NCI-H446 (cell line): ENCODE data around the gene INSYN1.
"Not testable (repeated sequence)": the region's sequence is repeated elsewhere in the genome, so short reads cannot be mapped to it uniquely, and the experiment has no call there.

Experiments
- DNase-seq, 2 experiments: peaks; one replicate each; lab custom pipeline; 2025; lab: John Stamatoyannopoulos, UW

INSYN1 gene

GRCh38 chr15:73748730-73749129, 4.4 kb downstream of the INSYN1 start:
- DNase-seq: peak in 1 of 2 experiments; percentile 17

- no peak for DNase-seq
Measured at GRCh38 chr15:73747847-73748590, 5.1 kb downstream of the INSYN1 start.

DNA sequence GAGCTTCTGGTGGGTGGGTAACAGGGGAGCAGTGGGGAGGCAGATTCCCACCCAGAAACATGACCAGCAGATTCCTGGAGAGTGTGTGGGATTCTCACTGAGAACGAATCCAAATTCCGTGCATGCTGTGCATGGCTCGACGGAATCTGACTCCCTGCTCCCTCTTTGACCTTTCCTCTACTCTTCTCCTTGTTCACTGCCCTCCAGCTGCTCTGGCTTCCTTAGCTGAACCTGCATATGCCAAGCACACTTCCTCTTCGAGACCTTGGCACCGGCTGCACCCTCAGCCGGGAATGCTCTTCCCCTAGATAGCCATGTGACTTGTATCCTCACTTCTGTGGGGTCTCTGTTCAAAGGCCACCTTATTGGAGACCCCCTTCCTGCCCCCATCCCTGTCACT, 6.3 kb downstream of the INSYN1 start:
- DNase-seq: no peak

DNA sequence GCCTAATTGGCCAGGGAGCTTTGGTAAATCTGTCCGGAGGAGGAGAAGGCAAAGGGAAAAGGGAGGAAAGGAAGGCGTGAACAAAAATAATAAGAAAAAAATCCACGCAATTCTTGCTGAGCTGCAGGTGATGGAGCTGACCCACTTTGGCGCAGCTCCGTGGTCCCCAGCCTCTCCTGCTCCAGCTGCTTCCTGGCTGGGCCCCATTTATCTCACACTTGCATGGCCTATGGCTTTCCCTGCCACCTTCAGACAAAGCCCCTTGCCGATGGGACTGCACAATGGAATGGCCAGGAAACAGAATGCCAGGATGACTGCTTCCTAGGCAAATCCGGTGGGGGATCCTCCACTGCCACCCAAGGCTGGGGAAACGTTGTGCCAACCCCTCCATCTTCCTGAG, 6.9 kb downstream of the INSYN1 start:
- DNase-seq: no peak

DNA sequence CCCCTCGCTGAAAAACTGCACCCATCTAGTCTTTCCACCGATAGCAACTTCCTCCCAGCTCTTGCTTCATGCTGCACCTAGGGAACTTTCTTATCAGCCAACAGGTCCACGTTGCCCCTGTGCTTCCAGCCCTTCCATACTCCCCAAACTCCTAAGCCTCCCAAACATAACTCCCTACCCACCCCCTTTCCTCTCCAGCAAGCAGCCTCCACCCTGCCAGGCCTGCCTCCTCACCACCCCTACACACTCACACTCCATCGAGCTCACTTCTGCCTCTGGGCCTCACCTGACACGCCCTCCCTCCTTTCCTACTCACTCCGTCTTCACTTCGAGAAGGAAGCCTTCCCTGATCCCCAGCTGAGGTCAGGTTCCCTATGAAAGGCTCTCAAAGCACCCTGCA, 8.1 kb downstream of the INSYN1 start:
- DNase-seq: no peak

DNA sequence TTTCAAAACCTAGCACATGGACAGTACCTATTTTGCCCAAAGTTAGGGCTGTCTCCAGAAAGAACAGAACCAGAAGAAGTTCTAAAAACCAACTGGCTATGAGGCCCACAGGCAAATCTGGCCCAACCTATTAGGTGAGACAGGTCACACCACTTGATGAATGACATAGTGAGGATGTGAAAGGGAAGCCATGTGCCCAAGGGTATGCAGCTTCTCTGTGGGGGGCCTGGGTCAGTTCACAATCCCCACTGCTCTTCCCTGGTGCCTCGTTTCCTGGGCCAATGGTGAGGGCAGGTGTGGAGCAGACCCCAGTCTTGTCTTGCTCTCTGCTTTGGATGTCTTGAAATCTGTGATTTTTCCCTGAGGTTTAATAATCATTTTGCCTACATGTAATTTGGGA, 8.9 kb downstream of the INSYN1 start:
- DNase-seq: no peak

- DNase-seq: no peak
Measured at GRCh38 chr15:73741321-73741836, 11.8 kb downstream of the INSYN1 start.

DNA sequence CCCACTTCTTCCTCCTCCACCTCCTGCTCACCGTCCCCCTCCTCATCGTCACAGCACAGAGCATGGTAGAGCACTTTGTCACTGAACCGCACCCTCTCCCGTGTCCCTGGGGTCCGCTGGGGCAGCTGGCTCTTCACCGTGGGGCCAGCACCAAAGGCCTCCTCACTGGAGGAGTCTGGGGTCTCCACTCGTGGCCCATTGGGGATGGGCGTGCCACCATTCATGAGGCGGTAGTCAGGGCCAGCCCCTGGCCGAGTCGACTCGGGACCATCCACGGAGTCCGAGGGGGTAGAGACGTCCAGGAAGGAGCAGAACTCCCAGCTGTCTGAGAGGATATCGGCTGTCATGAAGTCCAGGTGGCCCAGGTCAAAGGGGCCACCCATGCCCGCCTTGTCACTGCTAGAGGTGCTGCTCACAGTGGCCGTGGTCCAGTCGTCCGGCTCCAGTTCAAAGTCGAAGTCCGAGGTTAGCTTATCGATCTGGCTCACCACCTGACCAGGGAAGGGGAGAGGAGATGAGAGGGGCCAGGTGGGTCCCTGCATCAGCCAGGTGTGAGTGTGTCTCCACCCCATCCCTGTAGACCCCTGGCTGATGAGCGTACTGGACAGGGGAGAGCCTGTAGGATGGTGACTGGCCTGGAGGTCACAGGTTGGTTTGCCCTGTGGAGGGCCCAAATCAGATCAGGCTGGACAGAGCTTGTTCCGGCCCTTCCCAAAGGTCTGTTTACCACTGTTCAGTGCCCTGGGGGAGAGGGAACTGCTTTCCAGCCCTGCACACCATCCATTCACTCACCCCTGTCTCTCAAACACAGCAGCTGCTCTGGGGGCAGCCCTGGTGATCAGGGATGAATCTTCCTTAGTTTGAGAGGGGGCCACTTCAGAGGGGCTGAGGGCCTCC, 12.8 kb downstream of the INSYN1 start:
- no peak for DNase-seq

GRCh38 chr15:73737535-73737934, 15.6 kb downstream of the INSYN1 start:
- DNase-seq: no peak

GRCh38 chr15:73732930-73733329, 20.2 kb downstream of the INSYN1 start:
- no peak for DNase-seq

GRCh38 chr15:73732051-73732450, 21.1 kb downstream of the INSYN1 start:
- DNase-seq: not testable (repeated sequence)

DNA sequence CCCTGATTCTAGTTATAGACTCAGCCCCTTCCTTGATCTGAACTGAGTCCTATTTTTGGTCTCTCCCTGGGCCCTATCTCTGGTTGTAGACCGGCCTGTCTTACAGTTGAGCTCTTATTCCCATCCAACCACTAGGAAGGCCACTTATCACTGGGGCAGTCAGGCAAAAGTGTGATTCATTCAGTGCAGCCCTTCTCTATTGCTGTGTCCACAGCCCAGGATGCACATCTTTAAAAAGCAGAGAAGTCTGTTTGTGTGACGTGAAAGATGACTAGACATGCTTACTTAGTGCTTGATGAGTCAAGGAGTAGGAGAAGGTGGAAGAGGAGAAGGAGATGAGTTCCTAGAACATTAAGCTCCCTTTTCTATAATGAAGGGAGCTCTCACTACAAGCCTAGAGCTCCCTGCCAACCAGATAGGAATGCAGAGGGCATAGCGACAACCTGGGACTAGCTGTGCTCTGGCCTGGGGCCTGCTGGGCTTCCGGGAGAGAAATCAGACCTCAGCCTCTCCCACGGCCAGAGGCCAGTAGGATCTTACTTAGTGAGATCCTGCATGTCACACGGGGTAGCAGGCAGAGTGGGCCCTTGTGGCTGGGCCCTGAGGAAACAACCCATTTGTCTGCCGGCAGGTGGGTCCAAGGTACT, 25.7 kb downstream of the INSYN1 start:
- no peak for DNase-seq

DNA sequence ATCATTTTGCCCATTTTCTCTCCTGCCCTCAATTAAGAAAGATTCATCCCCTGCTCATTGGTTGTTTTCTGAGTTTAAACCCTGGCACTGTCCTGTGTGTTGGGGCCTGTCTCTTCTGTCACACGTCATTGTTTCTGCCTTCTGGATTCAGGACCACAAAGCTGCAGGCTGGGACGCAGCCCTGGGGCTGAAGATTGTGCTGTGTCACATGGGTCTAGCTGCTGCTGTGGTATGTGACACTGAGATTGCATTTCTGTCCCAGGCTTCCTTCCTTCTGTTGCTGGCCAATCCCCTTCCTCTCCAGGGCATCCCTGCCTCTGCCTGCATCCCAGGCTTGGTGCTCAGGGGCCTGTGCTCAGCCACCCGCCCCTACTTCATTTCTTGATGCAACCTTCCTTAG, 28.9 kb downstream of the INSYN1 start:
- no peak for DNase-seq

DNA sequence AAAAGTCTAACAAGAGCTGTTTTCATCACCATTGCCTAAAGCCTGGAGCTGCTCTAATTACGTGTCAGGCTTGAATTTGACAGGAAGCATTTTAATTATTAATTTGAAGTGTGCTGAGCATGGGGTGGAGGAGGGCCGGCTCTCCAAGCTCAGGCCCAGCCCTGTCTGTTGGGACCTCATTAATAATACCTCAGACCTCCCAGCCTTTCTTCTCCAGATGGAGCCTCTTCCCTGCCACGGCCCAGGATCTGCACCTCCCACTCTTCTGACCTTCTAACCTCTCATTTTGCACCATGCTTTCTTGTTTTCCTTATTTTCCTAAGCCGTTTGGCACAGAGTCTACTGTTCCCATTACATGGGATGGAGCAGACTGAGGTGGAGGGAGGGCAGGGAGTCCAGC, 30.0 kb downstream of the INSYN1 start:
- no peak for DNase-seq

GRCh38 chr15:73722425-73722824, 30.7 kb downstream of the INSYN1 start:
- DNase-seq: no peak

- no peak for DNase-seq
Measured at GRCh38 chr15:73718694-73719093, 34.5 kb downstream of the INSYN1 start.

DNA sequence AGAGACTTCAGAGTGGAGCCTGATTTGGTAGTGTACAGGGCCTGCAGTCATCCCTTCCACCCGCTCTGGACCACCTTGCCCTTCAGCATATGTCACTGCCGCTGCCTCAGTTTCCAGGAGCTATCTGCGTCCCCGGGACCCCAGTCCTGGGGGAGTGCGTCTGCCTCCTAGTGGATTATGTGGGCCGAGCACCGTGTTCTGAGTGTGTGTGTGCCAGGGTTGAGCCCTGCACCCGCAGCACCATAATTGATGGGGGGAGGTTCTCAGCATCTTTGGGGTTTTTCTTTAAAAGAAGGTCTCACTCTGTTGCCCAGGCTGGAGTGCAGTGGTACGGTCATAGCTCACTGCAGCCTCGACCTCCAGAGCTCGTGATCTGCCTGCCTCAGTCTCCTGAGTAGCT, 35.3 kb downstream of the INSYN1 start:
- no peak for DNase-seq

GRCh38 chr15:73717206-73717605, 35.9 kb downstream of the INSYN1 start:
- no peak for DNase-seq

DNA sequence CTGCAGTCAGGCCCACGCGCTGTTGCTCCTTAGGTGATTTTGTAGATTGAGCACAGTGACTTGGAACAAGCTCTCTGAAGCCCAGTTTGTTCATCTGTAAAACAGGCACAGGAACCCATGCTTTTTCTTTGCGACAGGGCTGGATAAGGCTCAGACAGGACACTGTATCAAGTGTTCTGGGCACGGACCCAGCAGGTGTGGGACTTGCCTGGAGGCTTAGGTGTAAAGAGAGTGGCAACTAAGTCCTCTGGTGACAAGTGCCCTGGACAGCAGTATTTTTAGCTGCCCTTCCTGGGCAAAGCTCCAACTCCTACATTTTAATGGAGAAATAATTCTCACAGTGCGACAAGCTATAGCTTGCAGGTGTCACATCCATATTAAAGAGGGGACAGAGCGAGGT, 36.7 kb downstream of the INSYN1 start:
- no peak for DNase-seq

DNA sequence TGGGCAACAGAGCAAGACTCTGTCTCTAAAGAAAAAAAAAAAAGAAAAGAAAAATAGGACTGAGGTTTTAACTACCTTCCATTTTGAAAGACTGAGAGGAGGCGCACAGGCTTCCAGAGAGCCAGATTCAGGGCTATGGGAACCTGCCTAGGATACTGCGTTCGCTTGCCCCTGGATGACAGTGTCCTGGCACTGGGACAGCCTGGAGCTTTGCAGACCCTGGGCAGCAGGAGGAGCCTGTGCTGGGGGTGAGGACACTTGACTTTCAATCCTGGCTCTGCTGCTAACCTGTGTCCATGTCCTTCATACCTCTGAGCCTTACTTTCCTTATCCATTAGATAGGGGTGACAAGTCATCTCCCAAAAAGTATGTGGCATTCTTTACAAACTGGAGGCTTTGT, 37.7 kb downstream of the INSYN1 start:
- DNase-seq: no peak

DNA sequence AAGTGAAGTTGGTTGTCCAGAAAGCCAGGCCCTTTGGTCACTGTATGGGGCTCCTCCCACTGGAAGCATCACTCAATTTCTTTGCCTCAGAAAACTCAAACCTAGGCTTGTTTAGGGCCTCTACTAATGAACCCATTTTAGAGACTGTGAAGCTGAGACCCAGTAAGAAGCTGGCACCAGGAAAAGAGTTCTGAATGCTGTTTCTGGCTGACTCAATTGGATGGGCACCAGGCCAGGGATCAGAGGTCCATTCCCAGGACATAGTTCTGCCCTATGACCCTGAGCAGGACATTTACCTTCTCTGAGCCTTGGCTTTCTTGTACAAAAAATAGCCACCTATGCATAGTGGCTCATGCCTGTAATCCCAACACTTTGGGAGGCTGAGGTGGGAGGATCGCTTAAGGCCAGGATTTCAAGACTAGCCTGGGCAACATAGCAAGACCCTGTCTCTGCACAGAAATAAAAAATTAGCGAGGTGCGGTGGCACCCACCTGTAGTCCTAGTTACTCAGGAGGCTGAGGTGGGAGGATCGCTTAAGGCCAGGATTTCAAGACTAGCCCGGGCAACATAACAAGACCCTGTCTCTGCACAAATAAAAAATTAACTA, 38.4 kb downstream of the INSYN1 start:
- DNase-seq: no peak

GRCh38 chr15:73712107-73712506, 41.0 kb downstream of the INSYN1 start:
- no peak for DNase-seq
